SH-SY5Y (cell line): ENCODE data around the gene RNLS.

Experiments used
- GATA2 ChIP-seq: IDR thresholded peaks from 2 replicates; pipeline ENCODE4 v1.6.1; 2011; ENCODE audit warnings: mild to moderate bottlenecking, low read depth, low read length
- GATA3 ChIP-seq: IDR thresholded peaks from 2 replicates; pipeline ENCODE4 v1.6.1; 2011; ENCODE audit warnings: low read depth, mild to moderate bottlenecking, low read length, moderate library complexity

DNA sequence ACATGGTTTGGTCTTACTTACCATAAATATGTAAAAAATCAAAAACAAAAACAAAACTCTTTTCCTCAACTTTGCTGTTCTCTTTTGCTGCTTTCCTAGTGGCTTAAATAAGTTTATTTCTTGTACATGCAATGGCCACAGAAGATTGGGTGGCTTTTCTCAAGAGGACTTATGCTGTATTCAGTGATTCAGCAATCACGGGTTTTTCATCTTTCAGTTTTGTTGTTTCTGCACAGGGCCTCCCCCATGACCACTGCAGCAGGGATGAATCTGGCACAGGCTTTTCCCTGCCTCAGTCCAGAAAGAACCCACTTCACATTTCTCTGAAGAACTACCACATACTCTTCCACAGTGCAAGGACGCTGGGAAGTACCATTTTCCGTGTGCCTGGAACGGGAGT is 355.0 kb downstream of the RNLS start:
- TF ChIP-seq GATA2 (no peak), GATA3 (no peak)
